T-helper 2 cell (primary cell): ENCODE measurements around the gene BICDL2.

Source experiments
- DNase-seq, 5 experiments: peaks; one replicate each; pipeline versions ENCODE4 v3.0.0 to v3.0.0-alpha.2; 2012 to 2022

BICDL2 gene

DNA sequence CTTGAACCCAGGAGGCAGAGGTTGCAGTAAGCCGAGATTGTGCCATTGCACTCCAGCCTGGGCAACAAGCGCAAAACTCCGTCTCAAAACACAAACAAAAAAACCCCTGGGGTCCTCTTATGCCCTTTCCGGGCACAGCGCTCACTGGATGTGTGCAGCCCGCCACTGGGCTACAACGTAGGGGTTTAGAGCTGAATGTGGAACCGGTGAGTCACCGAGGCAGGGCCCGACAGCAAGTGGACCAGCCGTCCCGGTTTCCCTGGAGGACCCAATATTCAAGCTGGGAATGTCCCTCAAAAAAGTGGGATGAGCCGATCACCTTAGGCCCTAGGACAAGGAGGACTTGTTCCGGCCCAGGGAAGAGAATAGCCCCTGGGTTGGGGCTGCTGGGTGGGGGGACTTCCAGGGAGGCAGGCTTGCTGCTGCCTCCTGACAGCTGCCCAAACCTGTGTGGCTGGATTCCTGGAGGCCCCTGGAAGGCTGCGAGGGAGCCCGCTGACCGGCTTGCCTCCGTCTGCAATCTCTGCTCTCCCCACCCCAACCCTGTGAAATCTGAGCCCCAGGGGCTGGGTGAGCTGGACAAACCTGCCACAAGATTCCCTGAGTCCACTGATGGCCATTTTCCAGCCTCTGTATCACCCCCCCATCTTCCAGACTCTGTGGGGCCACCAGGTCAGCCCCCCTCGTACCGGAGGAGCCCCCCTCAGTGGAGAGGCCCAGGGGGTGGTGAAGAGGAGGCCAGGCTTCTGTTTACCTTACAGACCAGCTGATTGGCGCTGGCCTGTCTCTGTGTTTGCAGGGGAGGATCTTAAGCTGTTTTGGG lies 27.0 kb downstream of the BICDL2 start:
- no peak for DNase-seq

- DNase-seq, result no peak
Observed at GRCh38 chr16:3008690-3009037, 28.1 kb downstream of the BICDL2 start.

- DNase-seq, result peak in 1 of 5 experiments; percentile 38
Observed at GRCh38 chr16:3007957-3008689, 28.6 kb downstream of the BICDL2 start.

DNA sequence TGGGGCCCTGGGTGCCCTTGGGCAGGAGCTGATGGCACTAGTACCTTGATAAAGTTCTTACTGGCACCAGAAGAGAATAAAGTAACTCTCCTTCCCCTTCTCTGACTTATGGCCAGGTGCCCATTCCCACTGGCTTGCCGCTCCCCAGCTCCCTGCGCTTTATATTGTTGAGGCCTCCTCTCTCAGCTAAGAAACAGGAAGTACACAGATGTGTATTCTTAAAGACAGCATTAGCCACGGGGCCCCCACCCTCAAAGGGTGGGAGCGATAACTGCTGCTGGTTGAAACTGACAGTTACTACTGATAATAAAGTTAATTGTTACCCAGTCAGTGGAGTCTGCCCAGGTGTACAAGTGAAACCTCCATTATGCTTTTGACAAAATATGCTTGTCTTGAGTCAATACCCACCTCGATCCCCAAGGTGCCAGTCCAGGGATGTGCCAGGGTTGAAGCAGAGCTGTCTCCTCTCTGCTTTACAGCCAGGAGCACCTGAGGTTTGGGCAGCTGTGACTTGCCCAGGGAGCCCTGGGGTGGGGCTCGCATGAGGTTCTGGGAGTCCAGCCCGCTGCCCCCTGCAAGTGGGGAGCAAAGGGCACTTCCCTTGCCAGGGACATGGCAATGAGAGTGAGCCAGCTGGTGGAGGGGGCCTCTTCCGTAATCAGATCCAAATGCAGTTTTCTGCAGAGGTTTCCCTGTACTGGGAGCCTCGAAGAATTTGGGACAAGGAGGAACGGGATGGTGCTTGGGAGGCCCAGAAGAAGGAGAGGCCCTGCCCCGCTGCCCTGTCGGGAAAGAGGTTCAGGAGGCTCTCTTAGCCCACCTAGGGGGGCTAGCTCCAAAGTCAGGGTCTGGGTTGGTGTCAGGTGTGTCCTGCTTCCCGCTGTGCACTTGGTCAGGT lies 29.4 kb downstream of the BICDL2 start:
- DNase-seq, result no peak

- DNase-seq, result no peak
Observed at GRCh38 chr16:3004781-3005284, 31.9 kb downstream of the BICDL2 start.

GRCh38 chr16:3004319-3004718 lies 32.4 kb downstream of the BICDL2 start:
- DNase-seq, result peak in 1 of 5 experiments; percentile 40

- peak; percentile 87 to 99 (median 95) for DNase-seq
Observed at GRCh38 chr16:3003582-3004270, 33.0 kb downstream of the BICDL2 start.

- DNase-seq, result no peak
Observed at GRCh38 chr16:3001316-3001715, 35.4 kb downstream of the BICDL2 start.

DNA sequence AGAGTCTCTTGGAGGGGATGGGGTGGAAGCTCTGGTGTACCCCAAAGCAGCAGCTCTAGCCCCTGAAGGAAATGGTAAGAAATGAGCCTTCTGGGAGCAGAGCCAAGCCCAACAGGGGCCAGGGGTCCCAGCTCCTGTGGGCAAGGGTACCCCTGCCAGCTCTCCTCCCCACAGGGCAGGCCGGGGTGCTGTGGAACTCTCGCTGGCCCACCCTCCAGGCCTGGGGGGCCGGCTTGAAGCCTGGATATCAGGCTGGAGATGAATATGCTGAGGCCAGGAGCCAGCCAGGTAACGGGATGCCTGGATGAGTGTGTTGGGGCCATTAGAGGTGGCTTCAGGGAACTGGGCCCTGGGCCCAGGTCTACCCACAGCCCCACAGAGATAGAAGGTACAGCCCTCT lies 36.2 kb downstream of the BICDL2 start:
- DNase-seq, result no peak

DNA sequence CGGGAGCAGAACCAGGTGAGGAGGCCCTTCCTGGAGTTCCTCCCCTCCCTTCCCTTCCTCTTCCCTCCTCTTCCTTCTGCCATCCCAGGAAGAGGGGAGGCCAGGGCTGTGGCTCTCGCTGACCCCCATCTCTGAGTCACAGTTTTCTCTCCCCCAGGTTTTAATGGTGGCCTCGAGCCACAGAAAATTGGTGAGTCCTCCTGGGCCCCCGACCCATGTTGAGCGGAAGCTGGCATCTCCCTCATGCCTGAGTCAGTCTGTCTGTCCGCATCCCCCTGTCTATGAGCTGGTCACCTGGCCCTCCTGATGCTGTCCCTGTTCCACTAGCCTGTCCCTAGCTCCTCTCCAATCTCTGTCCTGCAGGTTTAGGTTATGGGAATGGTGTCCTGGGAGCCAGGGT lies 36.8 kb downstream of the BICDL2 start:
- no peak for DNase-seq

DNA sequence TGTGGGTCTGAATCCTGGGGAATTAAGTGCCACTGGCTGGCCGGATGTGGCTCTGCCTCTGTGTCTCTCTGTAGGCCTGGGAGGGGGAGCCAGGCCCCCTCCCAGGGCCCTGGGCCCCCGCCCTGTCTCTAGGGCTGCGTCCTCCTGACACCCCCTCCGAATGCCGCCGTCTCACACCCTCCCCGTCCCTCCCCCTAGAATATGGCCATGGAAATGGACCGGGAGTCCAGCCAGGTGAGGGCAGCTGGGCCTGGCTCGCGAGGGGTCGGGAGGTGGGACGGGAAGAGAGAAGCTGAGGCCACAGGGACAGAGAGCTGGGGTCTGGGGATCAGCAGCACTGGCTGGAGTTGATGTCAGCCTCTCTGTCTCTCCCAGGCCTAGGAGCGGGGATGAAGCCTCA lies 40.4 kb downstream of the BICDL2 start:
- DNase-seq, result no peak

- no peak for DNase-seq
Observed at GRCh38 chr16:2992383-2993081, 44.2 kb downstream of the BICDL2 start.

- no peak for DNase-seq
Observed at GRCh38 chr16:2991566-2992261, 45.0 kb downstream of the BICDL2 start.

- no peak for DNase-seq
Observed at GRCh38 chr16:2990891-2991290, 45.9 kb downstream of the BICDL2 start.

GRCh38 chr16:2988590-2989099 lies 48.1 kb downstream of the BICDL2 start:
- DNase-seq, result no peak

- no peak for DNase-seq
Observed at GRCh38 chr16:2987833-2988232, 48.9 kb downstream of the BICDL2 start.

GRCh38 chr16:2987286-2987685 lies 49.5 kb downstream of the BICDL2 start:
- no peak for DNase-seq

DNA sequence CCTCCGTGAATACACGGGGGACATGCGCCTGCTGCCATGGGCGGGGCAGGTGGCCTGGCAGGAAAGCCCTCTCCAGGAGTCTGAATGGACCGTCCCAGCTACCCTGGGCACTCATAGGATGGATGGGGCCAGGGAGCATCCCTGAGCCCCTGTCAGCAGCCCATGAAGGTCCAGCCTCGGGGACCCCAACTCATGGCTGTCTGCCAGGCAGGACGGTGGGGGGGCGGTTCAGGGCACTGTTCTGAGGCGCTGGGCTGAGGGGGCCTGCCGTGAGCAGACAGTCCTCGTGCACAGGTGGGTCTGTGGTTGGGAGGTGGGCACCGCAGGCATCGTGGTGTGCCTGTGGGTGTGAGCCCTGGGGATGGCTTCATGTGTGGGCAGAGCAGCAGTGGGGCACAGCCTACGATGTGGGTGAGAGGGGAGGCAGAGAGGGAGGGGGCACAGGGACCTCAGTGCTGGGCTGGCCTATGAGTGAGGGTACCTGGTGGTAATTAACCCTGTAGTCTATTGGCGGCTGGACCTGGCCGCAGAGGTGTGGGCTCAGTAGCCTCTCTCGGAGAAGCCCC lies 50.0 kb downstream of the BICDL2 start:
- no peak for DNase-seq

DNA sequence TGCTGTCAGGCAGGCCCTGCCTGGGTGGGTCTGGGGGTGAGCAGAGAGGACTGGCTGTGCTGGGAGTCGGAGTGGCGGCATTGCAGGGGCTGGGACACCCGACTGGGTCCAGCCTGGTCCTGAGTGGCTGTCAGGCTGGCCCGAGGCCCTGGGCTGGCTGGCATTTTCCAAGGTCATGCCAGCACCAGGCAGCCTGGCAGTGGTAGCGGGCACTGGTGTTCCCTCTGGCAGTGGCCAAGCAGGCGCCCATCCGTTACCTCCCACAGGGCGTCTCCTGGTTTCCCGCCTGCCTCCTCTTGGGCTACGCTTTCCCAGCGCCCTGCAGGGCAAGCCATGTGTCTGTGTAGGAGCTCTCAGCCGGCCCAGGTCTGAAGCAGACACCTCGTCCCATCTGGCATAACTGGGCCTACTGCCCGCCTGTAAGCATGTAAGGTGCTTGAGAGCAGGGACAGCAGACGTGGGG lies 50.8 kb downstream of the BICDL2 start:
- DNase-seq, result no peak

DNA sequence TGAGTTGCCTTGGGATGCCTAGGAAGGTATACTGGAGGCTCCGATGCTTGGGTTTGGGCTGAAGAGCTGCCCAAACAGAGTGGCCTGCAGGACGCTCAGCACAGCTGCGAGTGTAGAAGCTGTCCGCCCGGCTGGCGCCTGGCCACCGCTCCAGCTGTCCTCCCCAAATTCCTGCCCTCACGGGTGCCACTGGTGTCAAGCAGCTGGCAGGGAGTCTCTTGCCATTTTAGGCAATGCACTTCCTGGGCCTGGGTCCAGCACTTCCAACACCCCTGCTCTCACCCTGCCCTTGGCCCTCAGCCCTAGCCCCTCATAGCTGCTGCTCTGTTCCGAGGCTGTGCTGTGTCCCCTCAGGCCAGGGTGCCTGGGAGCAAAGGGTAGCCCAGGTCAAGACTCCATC lies 51.3 kb downstream of the BICDL2 start:
- no peak for DNase-seq
